HuH-7.5 (cell line): ENCODE data around the gene TMED5.
"Not testable (repeated sequence)": the region's sequence is repeated elsewhere in the genome, so short reads cannot be mapped to it uniquely, and the experiment has no call there.

ENCODE experiments used
- DNase-seq: peaks from one replicate; pipeline ENCODE4 v3.0.0; 2011; ENCODE audit warnings: low spot score

TMED5 gene

DNA sequence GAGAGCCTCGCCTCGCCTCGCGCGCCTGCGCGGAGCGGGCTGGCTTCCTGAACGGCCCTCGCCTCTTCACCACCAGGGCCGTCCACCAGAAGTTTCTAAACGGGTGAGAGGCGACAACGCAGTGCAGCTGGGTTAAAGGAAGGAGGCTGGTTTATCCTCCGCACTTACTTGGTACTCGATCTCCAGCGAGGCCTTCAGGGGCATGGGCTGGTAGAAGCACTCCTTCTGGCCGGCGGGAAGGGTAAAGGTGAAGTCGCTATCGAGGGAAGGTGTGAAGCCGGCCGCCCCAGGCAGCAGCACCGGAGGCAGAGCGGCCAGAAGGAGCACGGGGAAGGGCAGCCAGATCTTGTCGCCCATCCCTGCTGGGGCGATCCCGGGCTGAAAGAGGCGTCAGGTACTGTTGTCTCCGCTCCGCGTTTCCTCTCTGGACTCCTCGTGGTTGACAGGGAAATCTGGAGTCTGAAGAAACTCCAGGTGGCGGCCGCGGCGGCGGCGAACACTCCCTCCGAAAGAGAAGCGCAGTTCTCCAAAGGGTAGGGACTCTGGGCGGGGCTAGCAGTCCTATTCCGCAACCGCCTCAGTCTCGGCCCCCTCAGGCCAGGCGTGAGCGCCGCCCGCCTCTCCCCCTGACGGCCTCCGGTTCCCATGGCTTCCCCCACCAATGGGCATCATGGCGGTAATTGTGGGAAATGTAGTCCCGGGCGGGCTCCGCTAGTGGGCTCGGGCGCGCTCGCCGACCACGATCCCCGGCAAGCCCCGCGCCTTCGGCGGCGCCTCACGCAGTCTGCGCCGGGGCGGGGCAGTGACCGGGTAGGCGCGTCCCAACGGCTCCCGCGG lies at the start of gene TMED5:
Gene TMED5, minus strand, starts transcription at position 528 of the 837 bp plus-strand sequence. Its CDS starts 171 bp downstream, at position 357.
- DNase-seq = peak; percentile 65

DNA sequence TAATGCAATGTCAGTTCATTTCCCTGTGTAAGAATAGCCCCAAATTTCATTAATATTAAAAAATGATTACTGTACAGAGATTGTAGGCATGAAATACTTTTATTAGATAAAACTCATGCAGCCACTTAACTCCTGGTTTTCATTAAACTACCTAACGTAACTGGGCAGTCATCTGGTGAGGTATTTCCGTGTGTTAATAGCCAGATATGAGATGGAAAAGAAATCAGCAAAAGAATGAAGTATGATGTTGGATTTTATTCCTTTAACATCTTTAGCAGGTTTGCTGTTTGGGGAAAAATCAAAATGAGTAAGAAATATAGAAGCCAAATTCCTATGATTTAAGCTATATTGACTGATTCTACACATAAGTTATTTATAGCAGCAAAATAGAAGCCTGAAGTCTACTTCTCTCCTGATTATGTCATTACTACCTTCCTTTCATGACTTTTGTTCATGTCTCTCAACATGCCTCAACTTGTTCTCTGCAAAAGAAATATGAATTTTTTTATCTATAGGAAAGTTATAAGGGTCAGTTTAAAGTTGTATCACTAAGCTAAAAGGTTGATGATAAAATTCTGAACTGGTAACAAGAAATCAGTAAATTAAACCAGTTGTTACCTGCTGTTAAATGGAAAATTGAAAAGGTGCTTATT lies 42.9 kb upstream of the TMED5 start:
- DNase-seq = no peak

DNA sequence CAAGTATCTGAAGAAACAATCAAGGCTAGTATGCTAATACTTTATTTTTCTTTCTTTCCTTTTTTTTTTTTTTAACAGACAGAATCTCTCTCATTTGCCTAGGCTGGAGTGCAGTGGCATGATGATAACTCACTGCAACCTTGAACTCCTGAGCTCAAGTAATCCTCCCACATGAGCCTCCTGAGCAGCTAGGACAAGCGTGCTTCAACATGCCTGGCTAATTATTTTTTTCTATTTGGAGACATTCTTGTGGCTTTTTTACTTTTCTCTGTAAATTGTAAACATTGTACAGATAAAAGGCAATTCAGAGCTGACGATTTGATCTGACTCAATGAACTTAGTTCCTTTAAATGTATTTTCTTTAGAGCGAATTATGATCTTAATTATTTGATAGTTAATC lies 41.7 kb upstream of the TMED5 start:
- DNase-seq = no peak

DNA sequence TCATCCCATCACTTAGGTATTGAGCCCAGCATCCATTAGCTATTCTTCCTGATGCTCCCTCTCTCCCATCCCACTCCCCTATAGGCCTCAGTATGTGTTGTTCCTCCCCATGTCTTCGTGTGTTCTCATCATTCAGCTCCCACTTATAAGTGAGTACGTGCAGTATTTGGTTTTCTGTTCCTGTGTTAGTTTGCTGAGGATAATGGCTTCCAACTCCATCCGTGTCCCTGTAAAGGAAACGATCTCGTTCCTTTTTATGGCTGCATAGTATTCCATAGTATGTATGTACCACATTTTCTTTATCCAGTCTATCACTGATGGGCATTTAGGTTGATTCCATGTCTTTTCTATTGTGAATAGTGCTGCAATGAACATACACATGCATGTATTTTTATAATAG lies 40.5 kb upstream of the TMED5 start:
- DNase-seq = not testable (repeated sequence)

DNA sequence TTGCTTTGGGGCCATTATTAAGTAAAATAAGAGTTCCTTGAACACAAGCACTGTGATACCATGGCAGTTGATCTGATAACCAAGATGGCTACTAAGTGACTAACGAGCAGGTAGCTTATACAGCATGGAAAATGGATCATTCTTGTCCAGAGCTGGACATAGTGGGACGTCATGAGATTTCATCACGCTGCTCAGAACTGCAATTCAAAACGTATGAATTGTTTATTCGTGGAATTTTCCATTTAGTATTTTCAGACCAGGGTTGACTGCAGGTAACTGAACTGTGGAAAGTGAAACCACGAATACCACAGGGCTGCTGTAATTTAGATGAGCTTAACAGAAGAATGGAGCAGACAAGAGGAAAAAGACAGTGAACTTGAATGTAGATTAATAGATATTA lies 39.2 kb upstream of the TMED5 start:
- no peak for DNase-seq

DNA sequence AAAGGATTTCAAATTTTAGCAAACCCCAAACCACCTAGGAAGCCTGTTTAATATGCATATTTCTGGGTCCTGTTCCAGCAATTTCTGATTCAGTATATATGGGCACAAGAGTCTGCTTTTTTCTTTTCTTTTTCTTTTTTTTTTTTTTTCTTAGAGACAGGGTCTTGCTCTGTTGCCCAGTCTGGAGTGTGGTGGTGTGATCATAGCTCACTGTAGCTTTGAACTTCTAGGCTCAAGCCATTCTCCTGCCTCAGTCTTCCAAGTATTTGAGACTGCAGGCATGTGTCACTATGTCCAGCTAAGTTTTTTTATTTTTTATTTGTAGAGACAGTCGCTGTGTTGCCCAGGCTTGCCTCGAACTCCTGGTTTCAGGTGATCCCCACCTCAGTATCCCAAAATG lies 35.1 kb upstream of the TMED5 start:
- no peak for DNase-seq

DNA sequence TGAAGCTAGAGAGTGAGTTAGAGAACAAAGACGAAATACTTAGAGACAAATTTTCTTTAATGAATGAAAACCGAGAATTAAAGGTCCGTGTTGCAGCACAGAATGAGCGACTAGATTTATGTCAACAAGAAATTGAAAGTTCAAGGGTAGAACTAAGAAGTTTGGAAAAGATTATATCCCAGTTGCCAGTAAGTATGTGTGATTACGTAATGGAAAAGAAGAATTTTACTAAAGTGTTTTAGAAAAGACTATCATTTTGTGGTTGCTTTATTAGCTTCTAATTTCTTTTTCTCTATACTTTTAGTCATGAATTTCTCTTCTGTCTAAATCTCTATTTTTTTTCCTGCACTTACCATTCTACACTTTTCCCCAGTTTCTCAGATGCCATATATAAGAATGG lies 27.0 kb upstream of the TMED5 start:
- no peak for DNase-seq

DNA sequence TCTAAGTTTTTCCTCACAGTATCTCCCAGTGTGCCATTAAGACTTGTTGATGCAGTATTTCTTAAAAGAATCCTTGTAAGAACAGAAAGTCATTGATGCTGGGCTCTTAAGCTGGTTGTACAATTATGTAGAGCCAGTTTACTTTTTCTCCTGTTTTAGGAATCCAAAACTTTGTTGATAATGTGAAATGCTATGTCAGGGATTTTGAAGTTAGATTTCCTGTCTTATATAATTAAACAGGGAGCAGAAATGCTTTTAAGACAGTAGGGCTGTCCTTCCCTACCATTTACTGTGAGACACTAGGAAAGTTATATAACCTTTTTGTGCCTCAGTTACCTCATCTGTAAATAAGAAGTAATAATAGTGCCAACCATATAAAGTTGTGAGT lies 26.3 kb upstream of the TMED5 start:
- no peak for DNase-seq

DNA sequence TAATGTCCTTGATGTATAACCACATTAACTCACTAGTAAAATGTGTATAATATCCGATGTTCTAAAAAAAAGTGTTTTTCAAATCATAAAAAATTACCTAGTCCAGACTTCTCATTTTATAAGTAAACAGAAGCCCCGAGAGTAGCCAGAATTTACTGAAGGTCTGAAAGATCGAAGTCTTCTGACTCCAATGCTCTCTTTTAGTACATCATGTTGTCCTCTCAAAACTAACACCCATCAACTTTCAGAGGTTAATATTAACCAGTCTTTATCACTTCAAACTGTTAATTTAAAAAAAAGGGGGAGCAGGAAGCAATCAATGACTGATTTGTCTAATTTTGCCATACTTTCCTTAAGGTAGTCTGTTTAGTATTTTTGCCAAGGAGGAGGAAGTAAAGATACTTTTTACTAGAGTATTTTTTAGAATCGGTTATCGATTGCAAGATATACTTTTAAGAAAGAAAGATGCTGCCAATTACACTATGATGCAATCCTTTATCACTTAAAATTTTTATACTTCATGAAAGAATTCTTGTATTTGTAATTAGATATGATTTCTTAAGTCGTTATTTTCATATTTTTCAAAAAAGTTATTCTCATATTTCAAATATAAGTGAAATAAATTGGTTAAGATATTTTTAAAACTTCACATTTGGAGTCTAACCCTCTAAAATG lies 25.8 kb upstream of the TMED5 start:
- DNase-seq = no peak

DNA sequence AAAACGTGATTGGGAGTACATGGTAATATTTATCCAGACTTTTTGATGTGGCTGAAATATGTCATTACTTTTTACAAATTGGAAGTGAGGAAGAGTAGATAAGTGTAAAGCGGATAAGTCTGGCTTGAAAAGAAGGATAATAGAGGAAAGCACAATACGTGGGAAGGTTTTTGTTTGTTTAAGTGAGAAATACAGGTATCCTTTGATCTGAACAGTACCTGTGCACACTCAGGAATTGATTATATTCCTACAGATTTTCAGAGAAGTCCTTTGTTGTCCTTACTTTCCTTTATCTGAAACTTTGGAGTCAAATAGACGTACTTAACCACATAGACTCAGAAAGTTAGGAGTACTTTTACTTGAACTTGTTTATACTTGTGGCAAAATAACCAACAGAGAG lies 20.5 kb upstream of the TMED5 start:
- no peak for DNase-seq

DNA sequence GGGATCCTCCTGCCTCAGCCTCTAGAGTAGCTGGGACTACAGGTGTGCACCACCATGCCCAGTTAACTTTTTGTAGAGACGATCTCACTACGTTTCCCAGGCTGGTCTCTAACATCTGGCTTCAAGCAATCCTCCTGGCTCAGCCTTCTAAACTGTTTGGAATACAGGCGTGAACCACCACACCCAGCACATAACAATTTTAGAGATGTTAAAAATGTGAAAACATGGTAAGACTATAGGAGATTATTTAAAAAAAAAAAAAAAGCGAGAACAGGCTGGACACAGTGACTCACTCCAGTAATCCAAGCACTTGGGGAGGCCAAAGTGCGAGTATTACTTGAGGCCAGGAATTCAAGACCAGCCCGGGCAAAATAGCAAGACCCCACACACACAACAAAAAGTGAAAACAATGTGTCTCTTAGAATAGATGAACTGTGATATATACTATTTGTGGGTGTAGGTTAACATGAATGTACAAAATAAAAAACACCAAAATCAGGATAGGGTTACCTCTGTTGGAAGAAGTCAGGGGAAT lies 19.9 kb upstream of the TMED5 start:
- no peak for DNase-seq

DNA sequence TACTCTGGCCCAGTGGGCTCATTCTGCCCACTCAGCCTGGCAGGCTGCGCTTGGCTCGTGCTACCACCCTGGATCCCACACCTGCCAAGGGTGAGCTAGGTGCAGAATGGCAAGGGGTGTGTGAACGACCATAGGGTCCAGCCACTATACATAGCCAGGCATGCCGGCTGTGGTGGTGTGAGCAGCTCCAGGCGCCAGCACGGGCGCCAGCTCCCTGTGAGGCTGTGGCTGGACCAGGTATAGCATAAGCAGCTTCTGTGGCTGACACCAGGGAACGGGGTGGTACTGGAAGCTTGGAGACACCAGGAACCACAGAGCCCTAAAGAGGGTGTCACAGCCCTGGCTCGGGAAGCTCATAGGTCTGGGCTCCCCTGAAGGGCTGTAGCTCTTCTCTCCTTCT lies 18.9 kb upstream of the TMED5 start:
- no peak for DNase-seq

DNA sequence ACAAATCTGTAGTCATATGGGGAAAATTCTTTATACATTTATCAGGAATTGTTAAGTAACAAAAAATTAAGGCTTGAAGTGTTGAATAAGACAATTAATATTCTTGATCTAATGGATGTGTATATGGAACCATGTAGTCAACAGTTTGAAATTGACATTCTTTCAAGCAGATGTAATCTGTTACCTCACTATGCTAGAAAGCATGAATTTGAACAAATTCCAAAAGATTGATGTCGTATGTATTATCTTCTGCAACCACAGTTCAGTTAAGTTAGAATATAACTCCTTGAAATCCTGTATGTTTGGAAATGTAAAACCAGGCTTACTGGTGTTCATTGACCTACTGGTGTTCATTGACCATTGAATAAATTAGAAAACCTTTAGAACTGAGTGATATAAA lies 16.4 kb upstream of the TMED5 start:
- DNase-seq = no peak

DNA sequence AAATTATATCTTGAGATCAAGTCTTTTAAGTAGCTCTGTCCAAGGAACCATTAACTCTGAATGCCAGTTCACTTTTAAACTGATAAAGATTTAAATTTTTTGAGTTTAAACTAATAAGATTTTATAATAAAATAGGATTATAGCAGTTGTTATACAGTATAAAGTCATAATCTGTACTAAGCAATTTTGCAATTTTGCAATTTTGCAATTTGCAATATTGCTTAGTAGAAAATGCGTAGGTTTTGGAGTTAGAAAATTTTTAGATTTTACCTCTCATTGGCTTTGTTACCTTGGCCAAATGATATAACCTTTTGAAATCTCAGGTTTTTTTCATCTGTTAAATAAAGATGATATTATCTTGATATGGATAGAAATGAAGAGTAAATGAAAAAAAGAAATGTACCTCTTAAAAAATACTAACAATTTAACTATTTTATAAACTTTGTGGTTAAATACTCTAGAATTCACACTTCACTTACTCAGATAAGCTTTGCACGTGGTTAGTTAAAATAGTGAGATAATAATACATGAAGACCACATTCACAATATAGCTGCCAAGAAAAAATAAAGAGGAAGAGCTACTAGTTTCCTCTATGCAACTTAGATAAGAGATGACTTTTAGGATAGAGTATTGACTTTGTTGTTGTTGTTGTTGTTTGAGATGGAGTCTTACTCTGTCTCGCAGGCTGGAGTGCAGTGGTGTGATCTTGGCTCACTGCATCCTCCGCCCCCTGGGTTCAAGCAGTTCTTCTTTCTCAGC lies 14.2 kb upstream of the TMED5 start:
- no peak for DNase-seq

DNA sequence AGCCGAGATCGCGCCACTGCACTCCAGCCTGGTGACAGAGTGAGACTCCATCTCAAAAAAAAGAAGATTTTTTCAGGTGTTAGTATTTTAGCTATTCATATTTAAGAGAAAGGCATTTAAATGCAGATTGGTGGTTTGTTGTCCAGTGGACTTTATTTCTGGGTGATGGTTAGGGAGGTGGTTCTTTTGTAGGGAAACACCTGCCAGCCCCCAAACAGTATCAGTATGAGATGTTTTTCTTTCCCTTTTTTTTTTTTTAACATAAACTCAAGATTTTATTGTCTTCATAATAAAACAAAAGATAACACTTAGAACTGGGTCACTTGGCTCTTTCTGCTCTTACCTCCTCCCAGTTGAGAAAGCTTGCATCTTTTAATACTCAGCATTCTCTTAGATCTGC lies 10.2 kb upstream of the TMED5 start:
- DNase-seq = no peak

DNA sequence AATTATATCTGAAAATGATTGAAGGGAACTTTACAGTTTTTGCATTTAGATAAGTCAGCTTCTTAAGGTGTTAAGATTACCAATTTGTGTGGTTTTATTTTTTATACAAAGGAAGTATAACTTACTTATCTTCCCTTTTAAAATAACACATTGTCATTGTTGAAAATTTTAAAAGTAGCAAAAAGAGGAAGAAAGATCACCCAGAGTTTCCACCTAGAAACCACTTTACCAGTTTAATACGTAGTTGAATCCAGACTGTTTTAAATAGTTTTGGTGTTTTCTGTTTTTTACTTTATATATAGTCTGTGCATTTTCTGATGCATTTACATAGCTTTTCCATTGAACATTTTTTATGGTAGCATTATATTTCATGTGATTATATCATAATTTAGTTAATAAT lies 6.5 kb upstream of the TMED5 start:
- no peak for DNase-seq

DNA sequence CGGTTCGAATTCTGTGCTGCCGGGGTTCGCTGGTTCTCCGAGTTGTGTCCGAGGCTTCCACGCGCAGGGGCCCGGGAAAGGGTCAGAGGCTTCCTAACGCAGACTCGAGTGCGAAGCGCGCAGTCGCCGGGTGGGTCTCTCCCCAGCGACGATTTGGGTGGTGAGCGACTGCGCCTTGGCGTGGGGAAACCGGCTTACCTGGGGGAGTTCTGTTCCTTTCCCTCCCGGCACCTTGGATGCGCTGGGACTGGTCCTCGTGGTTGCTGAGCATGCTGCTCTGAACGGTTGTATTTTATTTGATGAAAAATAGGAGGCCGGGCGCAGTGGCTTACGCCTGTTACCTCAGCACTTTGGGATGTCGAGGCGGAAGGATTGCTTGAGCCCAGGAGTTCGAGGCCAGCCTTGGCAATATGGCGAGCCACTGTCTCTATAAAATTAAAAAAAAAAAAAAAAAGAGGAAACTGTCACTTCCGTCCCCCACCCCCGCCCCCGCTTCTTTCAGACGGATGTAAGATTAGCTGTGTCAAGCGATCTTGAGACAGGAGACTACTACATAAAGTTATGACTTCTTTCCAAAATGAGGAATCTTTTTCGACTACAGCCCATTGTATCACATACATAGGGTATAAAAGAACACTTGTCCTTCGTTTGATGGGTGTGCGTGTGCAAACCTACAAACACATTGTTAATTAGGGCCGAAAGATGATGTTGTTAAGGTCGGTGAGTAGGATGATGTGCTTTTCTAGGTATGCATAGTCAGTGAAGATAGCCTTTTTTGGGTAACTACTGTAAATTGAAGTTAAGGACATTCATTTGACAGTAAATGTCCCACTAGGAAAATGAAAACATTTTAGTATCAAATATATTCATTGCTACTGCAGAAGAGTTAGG lies 755 bp upstream of the TMED5 start, which contains the start of gene CCDC18:
Gene CCDC18, plus strand, starts transcription at position 2 of the 891 bp plus-strand sequence. CDS start 2,638 bp downstream, outside the sequence.
- no peak for DNase-seq

DNA sequence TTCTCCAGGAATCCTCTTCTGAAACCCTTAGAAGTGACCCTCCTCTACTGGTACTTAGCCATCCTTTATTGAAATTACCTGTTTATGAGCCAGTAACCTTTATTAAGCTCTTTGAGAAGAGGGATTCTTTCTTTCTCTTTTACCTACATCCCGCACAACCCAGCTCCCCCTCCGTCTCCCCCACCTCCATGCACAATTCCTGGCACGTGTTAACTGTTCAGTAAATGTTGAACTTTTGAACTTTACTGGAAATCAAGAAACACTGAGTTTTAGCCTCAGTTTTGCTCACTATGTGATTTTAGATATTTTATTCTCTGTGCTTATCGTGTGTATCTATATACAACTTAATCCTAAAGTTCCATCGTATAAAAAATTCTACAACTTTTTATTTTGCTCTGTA lies 1.8 kb downstream of the TMED5 start:
- no peak for DNase-seq

DNA sequence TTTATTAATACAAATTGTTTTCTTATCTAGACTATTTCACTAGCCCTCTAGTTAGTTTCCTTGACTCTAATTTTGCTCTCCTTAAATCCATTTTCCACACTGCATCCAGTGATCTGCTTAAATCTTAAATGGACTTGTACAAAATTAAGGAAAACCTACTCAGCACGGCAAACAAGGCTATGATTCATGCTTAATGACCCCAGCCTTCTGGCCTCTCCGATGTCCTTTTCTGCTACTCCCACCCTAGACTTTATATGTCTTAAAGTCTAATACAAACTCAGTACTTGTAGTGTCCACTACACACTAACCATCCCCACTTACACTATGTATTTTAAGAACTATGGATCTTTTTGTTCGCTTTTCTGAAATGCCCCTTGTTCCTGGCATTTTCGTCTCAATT lies 2.2 kb downstream of the TMED5 start:
- no peak for DNase-seq

DNA sequence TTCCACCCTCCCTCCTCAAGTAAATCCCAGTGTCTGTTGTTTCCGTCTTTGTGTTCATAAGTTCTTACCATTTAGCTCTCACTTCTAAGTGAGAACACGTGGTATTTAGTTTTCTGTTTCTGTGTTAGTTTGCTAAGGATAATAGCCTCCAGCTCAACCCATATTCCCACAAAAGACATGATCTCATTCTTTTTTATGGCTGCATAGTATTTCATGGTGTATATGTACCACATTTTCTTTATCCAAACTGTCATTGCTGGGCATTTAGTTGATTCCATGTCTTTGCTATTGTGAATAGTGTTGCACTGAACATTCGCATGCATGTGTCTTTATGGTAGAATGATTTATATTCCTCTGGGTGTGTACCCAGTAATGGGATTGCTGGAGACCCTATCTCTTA lies 5.6 kb downstream of the TMED5 start:
- DNase-seq = not testable (repeated sequence)

DNA sequence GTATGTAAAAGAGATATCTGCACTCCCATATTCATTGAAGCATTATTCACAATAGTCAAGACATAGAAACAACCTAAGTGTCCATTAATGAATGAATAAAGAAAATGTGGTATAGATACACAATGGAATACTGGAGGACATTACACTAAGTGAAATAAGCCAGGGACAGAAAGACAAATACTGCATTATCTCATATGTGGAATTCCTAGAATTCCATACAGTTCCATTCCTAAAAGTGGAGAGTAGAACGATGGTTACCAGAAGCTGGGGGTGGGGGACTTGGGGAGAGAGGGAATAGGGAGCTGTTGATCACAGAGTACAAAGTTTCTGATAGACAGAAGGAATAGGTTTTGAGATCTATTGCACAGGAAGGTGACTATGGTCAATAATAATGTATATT lies 7.4 kb downstream of the TMED5 start:
- DNase-seq = no peak
